Activated CD8-positive, alpha-beta memory T cell treated with anti-CD3 and anti-CD28 coated beads for 36 hours (primary cell): ENCODE results near the gene ZNF654. TPM values are rescaled to one million over a fixed set of nuclear protein-coding genes. Genes with fewer than 3 reads are reported as not detected.
"Not testable (repeated sequence)": the region's sequence is repeated elsewhere in the genome, so short reads cannot be mapped to it uniquely, and the experiment has no call there.

Source experiments
- CTCF ChIA-PET: fragments of 350-600 bp; sonication (Branson Sonifier 250); formaldehyde crosslinking; loops from one replicate; lab custom pipeline; 2021; ENCODE audit warnings: antibody characterized with exemption; lab: Charles Lee
- POLR2A ChIA-PET: fragments of 350-600 bp; sonication (Branson Sonifier 250); formaldehyde crosslinking; loops from one replicate; lab custom pipeline; 2021; ENCODE audit warnings: antibody characterized with exemption; lab: Charles Lee
- total RNA-seq, 2 experiments: library from RNA; stranded (reverse); gene quantifications; one replicate each; pipeline ENCODE4 v1.2.3, GENCODE V29; 2021

The ZNF654 gene
- total RNA-seq, 2 experiments from 2014 or later = 14.5 to 17.4 TPM

- ChIA-PET POLR2A (no interaction called here), CTCF (no interaction called here)
Measured at GRCh38 chr3:88167704-88168103, 108.6 kb downstream of the ZNF654 start.

GRCh38 chr3:88168171-88168570 lies 109.1 kb downstream of the ZNF654 start:
- CTCF ChIA-PET = no interaction called here
- POLR2A ChIA-PET = no interaction called here

GRCh38 chr3:88180398-88180999 lies 121.4 kb downstream of the ZNF654 start:
- ChIA-PET POLR2A (no interaction called here), CTCF (interaction anchor here (0.6 kb wide), 2 partner anchors 10 to 121 kb away, joined by 3 read pairs; partner anchors contain the start of genes CGGBP1 and ZNF654)

GRCh38 chr3:88182165-88182918 lies 123.3 kb downstream of the ZNF654 start:
- POLR2A ChIA-PET, CTCF ChIA-PET: not testable (repeated sequence)

- CTCF ChIA-PET = no interaction called here
- POLR2A ChIA-PET = no interaction called here
Measured at GRCh38 chr3:88188436-88188835, 129.4 kb downstream of the ZNF654 start.

GRCh38 chr3:88189361-88189810 lies 130.3 kb downstream of the ZNF654 start:
- POLR2A ChIA-PET = no interaction called here
- CTCF ChIA-PET = no interaction called here

GRCh38 chr3:88191872-88192409 lies 132.9 kb downstream of the ZNF654 start:
- CTCF ChIA-PET = no interaction called here
- POLR2A ChIA-PET = no interaction called here

- ChIA-PET CTCF (no interaction called here), POLR2A (no interaction called here)
Measured at GRCh38 chr3:88192631-88193030, 133.6 kb downstream of the ZNF654 start.

Other genes with a start within 250 kb of the ZNF654 start
- gene CGGBP1, start 250 bp upstream of the ZNF654 start, total RNA-seq = 10 to 100 TPM; 81.1 to 83.5 TPM
- gene C3orf38, start 90.7 kb downstream of the ZNF654 start, total RNA-seq = 10 to 100 TPM; 21.5 to 22.3 TPM